Measurements from ENCODE around the gene SFXN5.

SFXN5 gene

DNA sequence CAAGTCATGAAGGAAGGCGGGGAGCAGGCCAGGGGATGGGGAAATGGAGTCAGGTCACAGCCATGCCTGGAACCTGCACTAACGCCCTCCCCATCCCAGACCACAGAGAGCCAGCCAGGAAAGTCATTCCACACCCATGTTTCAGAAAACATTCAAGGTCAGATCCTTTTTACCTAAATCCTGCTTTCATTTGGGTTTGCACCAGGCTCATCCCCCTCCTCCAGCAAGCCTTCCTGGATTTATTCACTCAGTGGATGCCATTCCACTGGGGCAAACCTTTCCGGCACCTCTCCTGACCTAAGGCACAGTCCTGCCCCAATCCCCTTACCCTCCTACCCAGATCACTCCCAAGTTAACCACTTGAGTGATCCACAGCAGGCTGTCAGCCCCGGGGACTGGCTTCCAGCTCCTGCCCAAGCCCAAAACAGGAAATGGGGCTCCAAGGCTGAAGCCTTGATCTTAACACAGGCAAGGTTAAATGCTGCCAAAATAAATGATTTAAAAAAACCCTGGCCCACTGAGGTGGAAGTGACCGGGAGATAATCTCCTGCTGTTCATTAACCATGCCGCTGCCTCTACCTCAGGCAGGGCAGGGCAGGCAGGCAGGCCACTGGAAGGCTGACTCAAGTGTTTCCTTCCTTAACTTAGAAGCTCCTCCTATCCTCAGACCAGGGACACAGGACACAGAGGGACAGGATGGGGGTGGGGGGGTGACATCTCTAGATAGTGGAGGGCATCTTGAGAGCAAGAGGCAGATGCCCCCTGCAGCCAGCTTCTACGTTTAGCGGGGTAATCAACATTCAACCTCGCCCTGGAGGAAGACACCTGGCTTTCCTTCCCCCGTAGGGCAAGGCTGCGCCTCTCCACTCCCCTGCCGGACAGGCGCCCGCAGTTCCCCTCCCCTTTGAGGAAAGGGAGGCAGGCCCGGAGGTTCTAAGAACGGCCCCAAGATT, 39.8 kb upstream of the SFXN5 start:
- Histone ChIP-seq H3K4me3 (peak overlapping the region; percentile 91), H3K27ac (peak overlapping the region; percentile 82), H3K9me3 (no peaks in the 10 kb centered on the region), H3K36me3 (peaks cover 16% of the 10 kb centered on the region; the same call in 1 of the 2 replicates), H3K4me2 (peak overlapping the region; percentile 98), H3K9ac (peak overlapping the region; percentile 84), H4K20me1 (peaks cover 60% of the 10 kb centered on the region), H3K27me3 (peaks cover 4% of the 10 kb centered on the region; the same call in 1 of the 2 replicates), H3K4me1 (peaks cover 42% of the 10 kb centered on the region)
- no peak for TF ChIP-seq Cebpa-rat (IDR thresholded peaks at IDR 0.05)

DNA sequence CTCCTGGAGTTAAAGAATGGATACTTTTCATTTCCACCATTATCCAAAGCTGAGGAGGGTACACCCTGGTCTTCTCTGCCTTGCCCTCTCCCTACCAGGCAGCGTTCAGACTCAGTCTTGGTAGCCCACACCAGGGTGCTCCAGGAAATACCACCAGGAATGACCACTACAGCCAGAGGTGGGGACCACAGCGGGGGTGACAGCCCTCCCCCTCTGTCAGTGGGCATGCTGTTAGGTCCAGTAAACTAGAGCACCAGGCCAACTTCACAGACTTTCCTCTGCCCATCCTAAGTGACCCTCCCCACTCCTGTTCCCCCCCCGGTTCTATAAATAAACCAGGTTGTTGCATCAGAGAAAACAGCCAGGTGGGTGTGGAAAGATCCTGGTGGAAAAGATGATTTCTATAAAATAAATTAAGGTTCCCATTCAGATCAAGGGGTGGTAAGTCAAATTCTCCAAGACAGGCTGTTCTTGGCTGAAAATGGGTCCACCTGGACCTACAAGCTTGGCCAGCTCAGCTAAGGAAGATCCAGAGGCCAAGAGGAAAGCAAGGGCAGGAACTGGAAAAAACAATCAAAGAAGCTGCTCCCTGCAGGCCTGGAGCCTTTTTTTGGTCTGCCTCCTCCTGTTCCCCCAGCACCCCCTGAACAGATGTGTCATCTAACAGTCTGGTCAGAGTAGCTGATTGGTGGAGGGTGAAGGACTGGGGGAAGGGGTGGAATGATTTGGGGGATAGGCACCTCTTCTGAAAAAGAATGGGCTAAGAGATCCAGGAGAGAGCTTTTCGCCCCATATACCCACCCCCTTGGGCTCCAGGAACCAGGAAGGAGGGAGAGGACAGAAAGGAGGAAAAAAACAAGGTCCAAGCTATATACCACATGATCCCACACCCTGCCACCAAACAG, 38.9 kb upstream of the SFXN5 start:
- H3K4me3 ChIP-seq: peak overlapping the region; percentile 91
- no peak for TF ChIP-seq Cebpa-rat (IDR thresholded peaks at IDR 0.05)
- H3K36me3 ChIP-seq: peaks cover 25% of the 10 kb centered on the region
- H3K9ac ChIP-seq: peak overlapping the region; percentile 84
- peaks cover 42% of the 10 kb centered on the region for H3K4me1 ChIP-seq
- H3K27me3 ChIP-seq: peaks cover 4% of the 10 kb centered on the region; the same call in 1 of the 2 replicates
- no peak overlapping the region for H3K27ac ChIP-seq
- H3K9me3 ChIP-seq: no peaks in the 10 kb centered on the region
- peak overlapping the region; percentile 98 for H3K4me2 ChIP-seq
- H4K20me1 ChIP-seq: peaks cover 70% of the 10 kb centered on the region

DNA sequence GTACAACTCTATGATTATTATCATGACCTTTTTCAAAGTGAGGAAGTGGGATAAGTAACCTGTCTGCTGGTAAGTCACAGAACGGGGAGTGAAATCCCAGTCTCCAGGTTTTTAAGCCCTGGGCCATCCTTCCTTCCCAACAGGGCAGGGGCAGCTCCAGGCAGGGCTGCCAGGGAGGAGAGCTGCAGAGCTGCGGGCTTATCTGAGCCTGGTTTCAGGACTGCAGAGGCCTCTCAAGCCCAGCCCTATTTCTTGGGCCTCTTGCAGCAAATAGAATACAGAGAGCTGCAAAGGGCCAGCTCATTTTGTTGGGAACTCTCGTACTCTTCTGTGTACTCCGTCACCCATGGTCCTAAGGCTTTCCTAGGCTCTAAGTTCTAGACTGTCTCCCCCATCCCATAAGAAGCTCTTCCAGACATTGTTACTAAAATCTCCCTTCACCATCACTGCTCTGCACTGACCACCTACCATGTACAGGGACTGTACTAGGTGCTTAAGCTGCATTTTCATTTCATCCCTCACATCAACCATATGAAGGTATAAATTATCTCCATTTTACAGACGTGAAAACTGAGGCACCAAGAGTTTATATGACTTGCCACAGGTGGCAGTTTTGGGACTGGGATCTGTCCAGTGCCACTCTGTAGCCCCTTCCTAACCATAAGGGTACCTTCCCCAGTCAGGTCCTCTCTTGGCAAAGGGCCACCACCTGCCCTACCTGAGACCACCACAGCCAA, 38.1 kb upstream of the SFXN5 start:
- Histone ChIP-seq H3K36me3 (peaks cover 33% of the 10 kb centered on the region), H3K4me3 (no peak overlapping the region), H4K20me1 (peaks cover 78% of the 10 kb centered on the region), H3K4me2 (peak overlapping the region; percentile 98), H3K9ac (no peak overlapping the region), H3K27ac (no peak overlapping the region), H3K9me3 (no peaks in the 10 kb centered on the region), H3K4me1 (peaks cover 42% of the 10 kb centered on the region), H3K27me3 (peaks cover 4% of the 10 kb centered on the region; the same call in 1 of the 2 replicates)
- no peak for TF ChIP-seq Cebpa-rat (IDR thresholded peaks at IDR 0.05)

DNA sequence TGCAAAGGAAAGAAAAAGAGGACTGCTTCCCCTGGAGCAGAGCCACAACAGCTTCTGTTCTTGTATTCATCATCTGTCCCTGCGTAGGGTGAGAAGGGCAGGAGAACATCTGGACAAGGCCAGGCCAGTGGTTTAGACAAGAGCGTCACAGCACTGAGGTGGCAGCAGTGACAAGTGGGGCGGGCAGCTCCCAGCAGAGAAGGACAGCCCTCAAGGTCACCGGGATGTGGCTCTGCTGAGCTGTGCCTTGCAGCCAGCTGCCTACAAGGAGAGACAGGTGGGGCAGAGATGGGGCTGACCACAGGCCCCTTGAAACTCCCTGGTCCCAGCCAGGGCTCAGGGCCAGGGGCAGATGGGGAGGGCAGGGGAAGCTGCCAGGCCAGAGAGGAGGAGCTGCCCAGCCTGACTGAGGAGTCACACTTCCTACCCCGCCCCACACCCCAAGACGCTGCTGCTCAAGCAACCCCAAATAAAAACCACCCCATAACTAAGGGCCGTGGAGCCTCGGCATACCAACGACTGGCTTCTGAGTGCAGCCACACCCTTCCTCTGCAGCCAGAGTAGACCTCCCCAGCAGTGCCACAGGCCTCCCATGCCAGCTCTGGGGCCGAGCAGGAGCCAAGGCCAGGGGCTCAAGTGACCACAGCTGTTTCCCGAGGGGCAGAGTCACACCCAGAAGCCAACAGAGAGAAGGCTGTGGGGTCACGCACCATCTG, 35.9 kb upstream of the SFXN5 start:
- no peak for TF ChIP-seq Cebpa-rat (IDR thresholded peaks at IDR 0.05)
- H3K4me3 ChIP-seq: no peak overlapping the region
- 0 out of 2 replicates have a peak, but pooled peaks cover 4% of the 10 kb centered on the region for H3K27me3 ChIP-seq
- H3K27ac ChIP-seq: no peak overlapping the region
- peaks cover 34% of the 10 kb centered on the region for H3K36me3 ChIP-seq
- H3K9ac ChIP-seq: no peak overlapping the region
- H3K4me2 ChIP-seq: peak overlapping the region; percentile 22; the same call in 1 of the 2 replicates
- peaks cover 96% of the 10 kb centered on the region for H4K20me1 ChIP-seq
- no peaks in the 10 kb centered on the region for H3K9me3 ChIP-seq
- H3K4me1 ChIP-seq: peaks cover 62% of the 10 kb centered on the region

DNA sequence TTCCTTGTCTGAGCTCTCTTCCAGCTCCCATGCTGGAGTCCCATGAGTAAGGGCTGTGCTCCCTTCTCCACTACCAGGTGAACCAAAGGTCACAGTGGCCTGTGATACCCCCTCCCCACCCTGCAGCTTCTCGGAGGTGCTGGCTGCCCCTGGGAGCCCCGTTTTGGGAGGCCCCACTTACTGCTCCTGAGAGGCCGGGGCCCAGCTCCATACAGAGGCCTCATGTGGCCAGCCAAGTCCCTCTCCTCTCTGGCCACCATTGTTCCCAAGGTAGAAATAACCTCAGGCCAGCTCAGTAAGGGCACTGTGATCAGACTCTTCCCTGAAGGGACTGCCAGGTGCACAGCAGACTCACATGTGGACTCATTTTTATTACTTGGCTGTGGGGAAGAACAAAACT, 35.3 kb upstream of the SFXN5 start:
- Histone ChIP-seq H3K9me3 (no peaks in the 10 kb centered on the region), H3K36me3 (peaks cover 34% of the 10 kb centered on the region), H3K9ac (no peak overlapping the region), H3K4me3 (no peak overlapping the region), H3K4me1 (peaks cover 59% of the 10 kb centered on the region), H3K27me3 (0 out of 2 replicates have a peak, but pooled peaks cover 4% of the 10 kb centered on the region), H3K27ac (no peak overlapping the region), H3K4me2 (no peak overlapping the region), H4K20me1 (peaks cover 100% of the 10 kb centered on the region)
- TF ChIP-seq Cebpa-rat (IDR thresholded peaks at IDR 0.05): no peak

DNA sequence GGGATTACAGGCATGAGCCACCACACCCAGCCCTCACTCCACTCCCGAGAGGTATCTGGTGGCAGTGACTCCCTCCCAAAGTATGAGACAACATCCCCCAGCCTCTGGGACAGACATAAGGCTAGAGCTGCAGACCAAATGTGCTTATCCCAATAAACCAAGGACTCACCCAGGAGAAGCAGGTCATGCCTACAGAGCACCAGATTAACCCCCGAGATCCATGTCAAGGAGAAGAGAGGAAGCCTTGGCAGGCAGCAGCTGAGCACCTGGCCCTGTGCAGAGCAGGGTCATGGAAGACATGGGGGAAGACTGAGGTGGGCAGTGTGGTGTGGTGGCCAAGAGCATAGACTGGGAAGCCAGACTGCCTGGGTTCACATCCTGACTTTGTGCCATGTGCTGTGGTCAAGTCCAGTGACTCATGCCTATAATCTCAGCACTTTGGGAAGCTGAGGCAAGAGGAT, 34.0 kb upstream of the SFXN5 start:
- Histone ChIP-seq H3K4me2 (no peak overlapping the region), H3K9me3 (no peaks in the 10 kb centered on the region), H4K20me1 (peaks cover 100% of the 10 kb centered on the region), H3K9ac (no peak overlapping the region), H3K4me3 (no peak overlapping the region), H3K36me3 (peaks cover 34% of the 10 kb centered on the region), H3K27ac (no peak overlapping the region), H3K27me3 (no peaks in the 10 kb centered on the region), H3K4me1 (peaks cover 46% of the 10 kb centered on the region)
- no peak for TF ChIP-seq Cebpa-rat (IDR thresholded peaks at IDR 0.05)

DNA sequence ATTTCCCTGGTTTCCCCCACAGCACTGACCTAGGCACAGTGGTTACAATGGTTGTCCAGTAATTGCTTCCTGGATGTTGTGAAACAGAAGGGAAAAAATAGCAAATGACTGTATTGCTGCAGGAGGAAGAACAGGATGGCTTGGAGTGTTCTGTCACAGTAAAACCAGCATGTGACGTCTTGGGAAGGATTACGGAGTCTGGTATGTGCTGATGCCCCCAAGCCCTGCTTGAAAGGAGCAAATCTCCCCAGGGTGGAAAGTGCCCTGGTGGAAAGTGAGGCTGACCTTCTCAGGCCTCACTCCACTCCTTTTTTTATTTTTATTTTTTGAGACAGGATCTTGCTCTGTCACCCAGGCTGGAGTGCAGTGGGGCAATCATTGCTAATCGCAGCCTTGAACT, 33.4 kb upstream of the SFXN5 start:
- no peak overlapping the region for H3K9ac ChIP-seq
- H3K36me3 ChIP-seq: peaks cover 34% of the 10 kb centered on the region
- no peak overlapping the region for H3K27ac ChIP-seq
- H3K4me1 ChIP-seq: peaks cover 40% of the 10 kb centered on the region
- no peak for TF ChIP-seq Cebpa-rat (IDR thresholded peaks at IDR 0.05)
- H3K4me3 ChIP-seq: no peak overlapping the region
- no peaks in the 10 kb centered on the region for H3K9me3 ChIP-seq
- H4K20me1 ChIP-seq: peaks cover 100% of the 10 kb centered on the region
- H3K27me3 ChIP-seq: no peaks in the 10 kb centered on the region
- no peak overlapping the region for H3K4me2 ChIP-seq

DNA sequence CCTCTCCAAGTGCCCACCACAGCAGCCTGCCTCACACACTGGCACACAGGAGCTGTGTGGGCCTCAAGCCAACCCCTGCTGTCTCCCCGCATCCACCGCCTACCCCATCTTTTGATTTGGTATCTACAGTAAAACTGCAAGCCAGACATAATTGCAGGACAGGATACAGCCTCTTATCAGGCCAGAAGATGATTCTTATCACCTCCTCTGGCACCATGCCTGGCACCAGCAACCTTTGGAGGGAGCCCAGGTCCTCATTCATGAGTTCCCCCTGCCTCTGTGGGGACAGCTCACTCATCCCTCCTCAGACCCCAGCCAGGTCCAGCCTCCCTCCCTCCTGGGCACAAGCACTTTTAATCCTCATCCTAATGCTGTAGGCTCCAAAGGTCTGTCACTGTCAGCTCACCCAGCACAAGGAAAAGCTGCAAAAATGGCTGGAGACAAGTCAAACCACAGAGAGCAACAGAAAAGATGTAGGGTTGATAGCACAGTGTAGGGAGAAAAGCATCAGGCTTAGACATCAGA, 31.6 kb upstream of the SFXN5 start:
- Histone ChIP-seq H3K9ac (no peak overlapping the region), H3K36me3 (peaks cover 29% of the 10 kb centered on the region), H4K20me1 (peaks cover 100% of the 10 kb centered on the region), H3K4me3 (no peak overlapping the region), H3K4me2 (peak overlapping the region; percentile 43), H3K9me3 (no peaks in the 10 kb centered on the region), H3K27ac (no peak overlapping the region), H3K27me3 (no peaks in the 10 kb centered on the region), H3K4me1 (peaks cover 31% of the 10 kb centered on the region)
- TF ChIP-seq Cebpa-rat (IDR thresholded peaks at IDR 0.05): no peak
